Measurements from ENCODE around the gene KIAA1210.

Gene KIAA1210

GRCh38 chrX:119127650-119128049, at the start of gene KIAA1210:
Gene KIAA1210 (minus strand): TSS chrX:119127812. CDS start chrX:119123642, 4,170 bp downstream.
- DNase-seq (ENCODE audit: low read depth in 2 of 2): no peak

GRCh38 chrX:119177278-119177677, 49.7 kb upstream of the KIAA1210 start:
- DNase-seq (ENCODE audit: low read depth in 2 of 2): no peak

- no peak for DNase-seq (ENCODE audit: low read depth in 2 of 2)
Measured at GRCh38 chrX:119174900-119175299, 47.3 kb upstream of the KIAA1210 start.

- no peak for DNase-seq (ENCODE audit: low read depth in 2 of 2)
Measured at GRCh38 chrX:119168104-119168503, 40.5 kb upstream of the KIAA1210 start.

- no peak for DNase-seq (ENCODE audit: low read depth in 2 of 2)
Measured at GRCh38 chrX:119158226-119158625, 30.6 kb upstream of the KIAA1210 start.

- no peak for DNase-seq (ENCODE audit: low read depth in 2 of 2)
Measured at GRCh38 chrX:119156241-119156640, 28.6 kb upstream of the KIAA1210 start.

- no peak for DNase-seq (ENCODE audit: low read depth in 2 of 2)
Measured at GRCh38 chrX:119155416-119156035, 27.9 kb upstream of the KIAA1210 start.

- no peak for DNase-seq (ENCODE audit: low read depth in 2 of 2)
Measured at GRCh38 chrX:119151051-119151380, 23.4 kb upstream of the KIAA1210 start.

- no peak for DNase-seq (ENCODE audit: low read depth in 2 of 2)
Measured at GRCh38 chrX:119150163-119151050, 22.8 kb upstream of the KIAA1210 start.

- no peak for DNase-seq (ENCODE audit: low read depth in 2 of 2)
Measured at GRCh38 chrX:119147486-119147885, 19.9 kb upstream of the KIAA1210 start.

GRCh38 chrX:119145241-119145653, 17.6 kb upstream of the KIAA1210 start:
- DNase-seq (ENCODE audit: low read depth in 2 of 2): no peak

GRCh38 chrX:119134466-119134865, 6.9 kb upstream of the KIAA1210 start:
- no peak for DNase-seq (ENCODE audit: low read depth in 2 of 2)

GRCh38 chrX:119132961-119133360, 5.3 kb upstream of the KIAA1210 start:
- no peak for DNase-seq (ENCODE audit: low read depth in 2 of 2)

- no peak for DNase-seq (ENCODE audit: low read depth in 2 of 2)
Measured at GRCh38 chrX:119132316-119132715, 4.7 kb upstream of the KIAA1210 start.

- no peak for DNase-seq (ENCODE audit: low read depth in 2 of 2)
Measured at GRCh38 chrX:119130911-119131310, 3.3 kb upstream of the KIAA1210 start.

GRCh38 chrX:119121341-119121740, 6.3 kb downstream of the KIAA1210 start:
- DNase-seq (ENCODE audit: low read depth in 2 of 2): no peak

- peak in 1 of 2 donors; percentile 19 for DNase-seq (ENCODE audit: low read depth in 2 of 2)
Measured at GRCh38 chrX:119118780-119119395, 8.7 kb downstream of the KIAA1210 start.

- no peak for DNase-seq (ENCODE audit: low read depth in 2 of 2)
Measured at GRCh38 chrX:119107206-119107605, 20.4 kb downstream of the KIAA1210 start.

- no peak for DNase-seq (ENCODE audit: low read depth in 2 of 2)
Measured at GRCh38 chrX:119105826-119106225, 21.8 kb downstream of the KIAA1210 start.

- no peak for DNase-seq (ENCODE audit: low read depth in 2 of 2)
Measured at GRCh38 chrX:119101168-119101567, 26.4 kb downstream of the KIAA1210 start.

- DNase-seq (ENCODE audit: low read depth in 2 of 2): no peak
Measured at GRCh38 chrX:119095936-119096335, 31.7 kb downstream of the KIAA1210 start.

GRCh38 chrX:119094819-119095218, 32.8 kb downstream of the KIAA1210 start:
- DNase-seq (ENCODE audit: low read depth in 2 of 2): no peak

Data from activated CD8-positive, alpha-beta memory T cell treated with anti-CD3 and anti-CD28 coated beads for 4 hours (primary cell).